Neural progenitor cell (in vitro differentiated cells): ENCODE measurements around the gene SHD.

Source experiments
- CTCF ChIP-seq: fragments of 200-600 bp; sonication (generic); IDR thresholded peaks from 2 replicates; pipeline ENCODE4 v1.5.1; 2017; ENCODE audit warnings: antibody characterized with exemption, mild to moderate bottlenecking
- EZH2 ChIP-seq: fragments of 200-600 bp; sonication (generic); IDR thresholded peaks from 2 replicates; pipeline ENCODE4 v1.6.1; 2017; ENCODE audit warnings: antibody characterized with exemption, mild to moderate bottlenecking, moderate library complexity
- EZH2phosphoT487 ChIP-seq: fragments of 200-600 bp; sonication (generic); IDR thresholded peaks from 2 replicates; pipeline ENCODE4 v1.6.1; 2017; ENCODE audit warnings: antibody characterized with exemption

DNA sequence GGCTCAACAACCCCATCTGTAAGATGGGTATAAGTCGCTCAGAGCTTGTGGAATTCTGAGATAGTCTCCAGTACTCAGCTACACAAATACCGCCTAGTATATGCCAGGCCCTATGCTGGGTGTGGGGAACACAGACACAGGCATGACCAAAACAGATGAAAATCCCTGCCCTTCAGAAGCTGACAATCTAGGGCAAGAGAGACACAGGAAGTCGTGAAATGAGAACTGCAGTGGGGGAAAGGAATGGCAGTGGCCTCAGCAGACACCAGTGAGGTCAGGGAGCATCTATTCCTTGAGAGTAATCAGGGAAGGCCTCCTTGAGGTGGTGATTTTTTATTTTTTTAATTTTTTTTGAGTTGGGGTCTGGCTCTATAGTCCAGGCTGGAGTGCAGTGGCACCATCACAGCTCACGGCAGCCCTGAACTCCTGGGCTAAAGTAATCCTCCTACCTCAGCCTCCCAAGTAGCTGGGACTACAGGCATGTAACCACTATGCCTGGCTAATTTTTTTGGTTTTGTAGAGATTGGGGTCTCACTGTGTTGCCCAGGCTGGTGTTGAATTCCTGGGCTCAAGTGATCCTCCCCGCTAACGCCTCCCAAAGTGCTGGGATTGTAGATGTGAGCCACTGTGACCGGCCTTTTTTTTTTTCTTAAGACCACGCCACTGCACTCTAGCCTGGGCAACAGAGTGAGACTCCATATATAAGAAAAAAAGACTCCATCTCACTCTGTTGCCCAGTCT is 19.9 kb downstream of the SHD start:
- TF ChIP-seq EZH2 (no peak), CTCF (no peak), EZH2phosphoT487 (no peak)
